ENCODE data around the gene SLC1A6.
"Not testable (repeated sequence)": the region's sequence is repeated elsewhere in the genome, so short reads cannot be mapped to it uniquely, and the experiment has no call there.

Gene SLC1A6

GRCh38 chr19:14954071-14954655 lies 25.5 kb downstream of the SLC1A6 start:
- no peak for DNase-seq

- no peak for DNase-seq
Observed at GRCh38 chr19:14952767-14953166, 26.9 kb downstream of the SLC1A6 start.

DNA sequence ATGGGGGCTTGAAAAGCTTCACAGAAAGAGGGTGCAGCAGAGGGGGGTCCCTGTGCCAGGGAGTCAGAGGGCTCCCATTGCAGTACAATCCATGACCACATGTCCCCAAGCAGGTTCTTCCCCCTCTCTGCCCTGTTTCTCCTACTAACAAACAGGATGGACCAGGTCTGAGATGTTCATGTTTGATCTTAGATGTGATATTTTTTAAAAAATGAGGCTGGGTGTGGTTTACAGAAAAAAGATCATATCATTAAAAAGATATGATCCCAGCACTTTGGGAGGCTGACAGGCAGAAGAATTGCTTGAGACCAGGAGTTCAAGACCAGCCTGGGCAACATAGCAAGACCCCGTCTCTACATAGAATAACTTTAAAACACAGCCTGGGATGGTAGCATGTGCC lies 29.2 kb downstream of the SLC1A6 start:
- DNase-seq = no peak

DNA sequence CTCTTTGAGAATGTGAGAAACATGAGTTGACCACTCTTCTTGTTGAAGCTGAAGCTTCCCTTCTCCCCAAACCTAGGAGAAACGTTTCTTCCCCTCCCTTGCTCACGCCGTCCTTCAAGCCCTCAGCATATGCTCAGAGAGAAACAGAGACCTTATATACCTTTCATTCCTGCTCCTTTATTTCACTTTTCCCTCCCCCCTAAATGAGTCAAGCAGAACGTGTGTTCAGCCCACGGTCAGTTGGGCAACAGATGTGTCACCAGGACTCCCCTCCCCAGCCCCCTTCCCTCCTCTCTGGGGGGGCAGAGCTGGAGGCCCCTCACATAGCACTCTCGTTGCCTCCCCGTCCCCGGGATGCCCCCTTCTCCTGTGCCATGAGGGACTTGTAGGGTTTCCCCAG lies 29.8 kb downstream of the SLC1A6 start:
- no peak for DNase-seq

DNA sequence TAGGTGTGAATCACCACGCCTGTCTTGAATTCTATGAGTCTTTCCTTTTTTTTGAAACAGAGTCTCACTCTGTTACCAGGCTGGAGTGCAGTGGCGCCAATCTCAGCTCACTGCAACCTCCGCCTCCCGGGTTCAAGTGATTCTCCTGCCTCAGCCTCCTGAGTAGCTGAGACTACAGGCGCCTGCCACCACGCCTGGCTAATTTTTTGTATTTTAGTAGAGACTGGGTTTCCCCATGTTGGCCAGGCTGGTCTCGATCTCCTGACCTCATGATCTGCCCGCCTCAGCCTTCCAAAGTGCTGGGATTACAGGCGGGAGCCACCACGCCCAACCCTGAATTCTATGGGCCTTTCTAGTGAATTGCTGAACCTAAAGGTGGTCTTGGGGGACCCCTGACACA lies 30.3 kb downstream of the SLC1A6 start:
- DNase-seq = not testable (repeated sequence)

- DNase-seq = no peak
Observed at GRCh38 chr19:14944456-14944855, 35.2 kb downstream of the SLC1A6 start.

- DNase-seq = no peak
Observed at GRCh38 chr19:14943601-14944000, 36.1 kb downstream of the SLC1A6 start.

- DNase-seq = no peak
Observed at GRCh38 chr19:14941189-14941588, 38.5 kb downstream of the SLC1A6 start, which contains the start of gene OR7C2. TSS of gene OR7C2 (plus strand) at chr19:14941489. CDS start at chr19:14941489, 0 bp downstream.

DNA sequence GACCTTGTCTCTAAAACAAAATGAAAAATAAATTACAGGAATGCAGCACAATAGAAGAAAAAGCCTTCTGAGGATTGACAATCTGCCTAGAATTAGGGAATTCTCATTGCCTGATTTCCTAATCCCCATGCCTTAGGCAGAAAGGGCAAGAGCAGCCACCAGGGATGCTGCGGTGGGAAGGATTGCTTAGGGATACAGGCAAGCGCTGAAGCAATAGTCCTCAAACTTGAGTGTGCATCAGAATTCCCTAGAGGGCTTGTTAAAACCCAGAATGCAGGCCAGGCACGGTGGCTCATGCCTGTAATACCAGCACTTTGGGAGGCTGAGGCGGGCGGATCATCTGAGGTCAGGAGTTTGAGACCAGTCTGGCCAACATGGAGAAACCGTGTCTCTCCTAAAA lies 39.4 kb downstream of the SLC1A6 start:
- DNase-seq = no peak

DNA sequence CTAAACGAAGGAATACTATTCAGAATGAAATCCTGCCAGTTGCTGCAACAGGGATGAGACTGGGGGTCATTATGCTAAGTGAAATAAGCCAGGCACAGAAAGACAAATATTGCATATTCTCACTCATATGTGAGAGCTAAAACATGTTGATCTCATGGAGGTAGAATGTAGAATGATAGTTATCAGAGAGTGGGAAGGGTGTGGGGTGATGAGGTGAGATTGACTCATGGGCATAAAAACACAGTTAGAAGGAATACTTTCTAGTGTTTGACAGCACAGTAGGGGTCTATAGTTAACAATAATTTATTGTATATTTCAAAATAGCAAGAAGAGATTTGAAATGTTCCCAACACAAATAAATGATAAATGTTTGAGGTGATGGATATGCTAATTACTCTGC lies 46.2 kb downstream of the SLC1A6 start:
- no peak for DNase-seq

DNA sequence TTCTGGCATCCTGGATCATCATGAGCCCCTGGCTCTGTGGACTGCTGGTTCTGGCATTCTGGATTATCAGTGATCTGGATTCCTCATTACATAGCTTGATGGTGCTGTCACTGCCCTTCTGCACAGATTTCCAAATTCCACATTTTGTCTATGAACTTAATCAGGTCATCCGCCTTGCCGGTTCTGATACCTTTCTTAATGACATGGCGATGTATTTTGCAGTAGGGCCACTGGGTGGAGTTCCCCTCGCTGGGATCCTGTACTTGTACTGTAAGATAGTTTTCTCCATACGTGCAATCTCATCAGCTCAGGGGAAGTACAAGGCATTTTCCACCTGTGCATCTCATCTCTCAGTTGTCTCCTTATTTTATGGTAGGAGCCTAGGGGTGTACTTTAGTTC lies 62.8 kb downstream of the SLC1A6 start:
- DNase-seq = no peak

GRCh38 chr19:14915116-14915515 lies 64.5 kb downstream of the SLC1A6 start:
- DNase-seq = no peak

DNA sequence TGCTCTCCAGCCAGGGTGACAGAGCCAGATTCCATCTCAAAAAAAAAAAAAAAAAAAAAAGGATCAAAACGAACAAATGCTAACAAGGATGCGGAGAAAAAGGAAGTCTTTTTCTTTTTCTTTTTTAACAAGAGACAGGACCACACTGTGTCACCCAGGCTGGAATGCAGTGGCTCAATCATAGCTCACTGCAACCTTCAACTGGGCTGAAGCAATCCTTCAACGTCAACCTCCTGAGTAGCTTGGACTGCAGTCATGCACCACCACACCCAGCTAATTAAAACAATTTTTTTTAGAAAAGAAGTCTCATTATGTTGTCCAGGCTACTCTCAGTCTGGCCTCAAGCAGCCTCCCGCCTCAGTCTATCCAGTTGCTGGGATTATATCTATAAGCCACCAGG lies 73.0 kb downstream of the SLC1A6 start:
- DNase-seq = no peak

DNA sequence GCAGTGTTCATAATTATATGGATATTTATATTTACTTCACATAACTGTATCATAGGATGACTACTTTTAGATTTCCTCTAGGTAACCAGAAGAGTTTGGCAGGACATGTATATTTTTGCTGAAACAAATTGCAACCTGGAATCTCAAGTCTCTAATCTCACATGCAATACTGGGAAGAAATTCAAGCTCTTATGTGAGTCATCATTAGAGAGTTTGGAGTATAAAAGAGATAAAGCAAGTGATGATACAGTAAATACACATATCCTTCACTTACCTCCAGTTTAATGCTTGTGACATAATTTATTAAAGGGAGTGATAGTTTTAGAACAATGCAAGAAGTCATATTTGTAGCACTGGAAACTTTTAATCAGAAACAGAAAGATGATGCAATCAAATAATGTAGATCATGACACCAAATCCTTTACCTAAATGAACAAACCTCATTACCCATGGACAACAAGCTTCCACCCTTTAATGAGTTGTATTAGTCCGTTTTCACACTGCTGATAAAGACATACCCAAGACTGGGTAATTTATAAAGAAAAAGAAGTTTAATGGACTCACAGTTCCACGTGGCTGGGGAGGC lies 77.9 kb downstream of the SLC1A6 start:
- no peak for DNase-seq
